Adipocyte (in vitro differentiated cells): ENCODE measurements around the gene RAD21L1.

ENCODE experiments used
- DNase-seq: peaks from one replicate; pipeline ENCODE4 v3.0.0-alpha.2; 2015; ENCODE audit warnings: low read depth
- H3K27me3 ChIP-seq: replicated peaks from 2 replicates; pipeline ENCODE4 v1.7.0; 2013; ENCODE audit warnings: mild to moderate bottlenecking, low read length, moderate library complexity; ENCODE audit not compliant: control insufficient read depth, insufficient read depth
- H3K36me3 ChIP-seq: 2 replicates; pipeline ENCODE4 v1.7.0; 2013; ENCODE audit warnings: low read length, mild to moderate bottlenecking, moderate library complexity; ENCODE audit not compliant: control insufficient read depth, insufficient read depth, severe bottlenecking
- H3K4me1 ChIP-seq: 2 replicates; pipeline ENCODE4 v1.7.0; 2013; ENCODE audit warnings: mild to moderate bottlenecking, low read length, moderate library complexity; ENCODE audit not compliant: control insufficient read depth, insufficient read depth
- H3K4me3 ChIP-seq: 2 replicates; pipeline ENCODE4 v1.7.0; 2013; ENCODE audit warnings: mild to moderate bottlenecking, low read length, moderate library complexity
- H3K9ac ChIP-seq: 2 replicates; pipeline ENCODE4 v1.7.0; 2013; ENCODE audit warnings: mild to moderate bottlenecking, low read length, moderate library complexity
- H3K9me3 ChIP-seq: 2 replicates; pipeline ENCODE4 v1.7.0; 2013; ENCODE audit warnings: mild to moderate bottlenecking, low read length, moderate library complexity; ENCODE audit not compliant: control insufficient read depth

RAD21L1 gene

DNA sequence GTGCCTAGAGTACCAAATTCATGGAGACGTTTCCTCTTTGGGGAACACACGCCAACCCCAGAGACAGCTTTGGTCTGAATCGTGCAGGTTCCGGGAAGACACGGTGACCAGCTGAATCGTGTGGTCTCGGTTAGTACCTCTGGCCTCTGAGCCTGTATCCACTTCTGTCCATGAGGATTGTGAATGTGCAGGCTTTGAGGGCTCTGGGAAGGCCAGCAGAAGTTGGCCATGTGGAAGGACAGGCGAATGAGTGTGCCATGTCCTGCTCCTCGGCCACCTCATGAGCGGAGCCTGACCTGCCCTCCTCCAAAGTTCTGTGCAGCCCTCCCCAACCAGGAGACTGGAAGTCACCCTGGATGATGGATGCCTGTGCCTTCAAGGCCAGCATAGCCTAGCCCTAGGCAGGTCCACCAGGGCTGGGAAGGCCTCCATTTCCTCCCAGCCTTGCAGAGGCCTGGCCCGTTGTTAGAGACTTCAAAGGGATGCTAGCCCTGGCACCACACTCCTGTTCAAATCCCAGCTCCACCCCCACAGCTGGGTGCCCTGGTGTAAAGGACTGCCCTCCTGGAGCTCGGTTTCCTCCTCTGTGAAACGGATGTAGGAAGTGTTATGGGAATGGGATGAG, 39.4 kb upstream of the RAD21L1 start:
- H3K9ac ChIP-seq = no peak overlapping the region
- H3K9me3 ChIP-seq = no peaks in the 10 kb centered on the region
- H3K36me3 ChIP-seq = no peaks in the 10 kb centered on the region
- no peak overlapping the region for H3K4me3 ChIP-seq
- no peak for DNase-seq
- H3K4me1 ChIP-seq = no peaks in the 10 kb centered on the region
- H3K27me3 ChIP-seq = peaks cover 50% of the 10 kb centered on the region

DNA sequence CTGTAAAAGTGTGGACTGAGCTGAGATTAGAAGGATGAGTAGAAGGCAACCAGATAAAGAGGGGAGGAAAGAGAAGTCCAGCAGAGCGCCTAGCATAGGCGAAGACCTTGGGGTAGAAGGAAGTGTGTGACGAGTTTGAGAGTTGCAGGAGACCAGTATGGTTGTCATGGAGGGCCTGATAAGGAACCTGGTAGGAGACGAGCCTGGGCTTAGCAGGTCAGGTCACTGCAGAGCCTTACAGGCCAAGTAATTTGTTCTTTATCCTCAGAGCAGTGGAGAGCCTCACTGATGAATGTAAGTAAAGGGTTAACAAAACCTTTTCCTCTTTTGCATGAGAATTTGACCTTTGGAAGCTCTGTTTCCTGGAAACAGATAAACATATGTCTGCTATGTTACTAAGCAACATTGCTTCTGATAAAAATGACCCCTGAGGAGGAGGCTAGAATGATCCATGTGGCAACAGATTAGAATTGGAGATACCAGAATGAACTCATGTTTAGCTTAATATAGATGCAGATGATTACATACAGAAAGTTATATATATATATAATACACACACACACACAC, 38.2 kb upstream of the RAD21L1 start:
- no peak for DNase-seq
- peaks cover 48% of the 10 kb centered on the region for H3K27me3 ChIP-seq

DNA sequence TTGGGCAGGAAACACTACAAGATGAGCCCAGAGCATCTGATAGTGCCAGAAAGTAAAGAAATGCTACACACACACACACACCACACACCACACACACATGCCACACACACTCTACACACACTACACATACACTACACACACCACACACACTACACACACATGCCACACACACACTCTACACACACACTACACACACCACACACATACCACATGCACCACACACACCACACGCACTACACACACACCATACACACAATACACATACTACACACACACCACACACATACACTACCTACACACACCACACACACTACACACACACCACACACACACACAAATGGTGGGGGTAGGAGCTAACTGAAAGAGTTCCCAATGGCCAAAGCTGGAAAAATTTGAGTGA, 37.5 kb upstream of the RAD21L1 start:
- Histone ChIP-seq H3K9me3 (no peaks in the 10 kb centered on the region), H3K4me3 (no peak overlapping the region), H3K4me1 (no peaks in the 10 kb centered on the region), H3K27me3 (peaks cover 48% of the 10 kb centered on the region), H3K9ac (no peak overlapping the region), H3K36me3 (no peaks in the 10 kb centered on the region)
- DNase-seq = no peak

More for the DNA sequence above, 38.2 kb upstream of the RAD21L1 start:
- Histone ChIP-seq H3K9me3 (no peaks in the 10 kb centered on the region), H3K4me1 (no peaks in the 10 kb centered on the region), H3K9ac (no peak overlapping the region), H3K4me3 (no peak overlapping the region), H3K36me3 (no peaks in the 10 kb centered on the region)

DNA sequence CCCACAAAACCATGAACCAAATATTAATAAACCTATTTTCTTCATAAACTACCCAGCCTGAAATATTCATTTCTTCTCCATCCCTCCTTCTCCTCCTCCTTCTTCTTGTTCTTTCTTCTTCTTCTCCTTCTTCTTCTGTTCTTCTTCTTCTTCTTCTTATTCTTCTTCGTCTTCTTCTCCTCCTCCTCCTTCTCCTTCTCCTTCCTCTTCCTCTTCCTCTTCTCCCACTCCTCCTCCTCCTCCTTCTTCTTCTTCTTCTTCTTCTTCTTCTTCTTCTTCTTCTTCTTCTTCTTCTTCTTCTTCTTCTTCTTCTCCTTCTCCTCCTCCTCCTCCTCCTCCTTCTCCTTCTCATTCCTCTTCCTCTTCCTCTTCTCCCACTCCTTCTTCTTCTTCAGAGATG, 36.0 kb upstream of the RAD21L1 start:
- no peak for DNase-seq
- H3K9me3 ChIP-seq = no peaks in the 10 kb centered on the region
- no peaks in the 10 kb centered on the region for H3K4me1 ChIP-seq
- H3K9ac ChIP-seq = no peak overlapping the region
- no peak overlapping the region for H3K4me3 ChIP-seq
- H3K27me3 ChIP-seq = peaks cover 50% of the 10 kb centered on the region
- H3K36me3 ChIP-seq = no peaks in the 10 kb centered on the region

DNA sequence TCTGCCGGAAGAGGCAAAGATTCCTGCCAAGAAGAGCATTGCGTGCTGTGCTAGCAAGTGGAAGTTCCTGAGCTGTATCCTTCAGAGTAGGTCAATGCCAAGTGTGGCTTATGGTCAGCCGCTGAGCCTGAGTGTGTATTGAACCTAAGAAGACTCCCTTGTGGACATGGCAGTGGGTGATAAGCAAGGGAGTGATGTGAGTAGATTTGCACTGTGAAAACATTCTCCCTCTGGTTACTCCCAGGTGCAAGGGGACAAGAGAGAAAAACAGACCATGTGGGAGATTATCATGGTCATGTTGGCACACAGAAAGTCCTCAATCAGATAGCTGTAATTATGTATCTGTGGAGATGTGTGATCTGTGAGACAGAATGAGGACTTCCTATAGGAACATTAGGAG, 35.0 kb upstream of the RAD21L1 start:
- no peaks in the 10 kb centered on the region for H3K9me3 ChIP-seq
- no peaks in the 10 kb centered on the region for H3K4me1 ChIP-seq
- no peak overlapping the region for H3K4me3 ChIP-seq
- no peaks in the 10 kb centered on the region for H3K36me3 ChIP-seq
- peaks cover 59% of the 10 kb centered on the region for H3K27me3 ChIP-seq
- no peak overlapping the region for H3K9ac ChIP-seq
- no peak for DNase-seq

DNA sequence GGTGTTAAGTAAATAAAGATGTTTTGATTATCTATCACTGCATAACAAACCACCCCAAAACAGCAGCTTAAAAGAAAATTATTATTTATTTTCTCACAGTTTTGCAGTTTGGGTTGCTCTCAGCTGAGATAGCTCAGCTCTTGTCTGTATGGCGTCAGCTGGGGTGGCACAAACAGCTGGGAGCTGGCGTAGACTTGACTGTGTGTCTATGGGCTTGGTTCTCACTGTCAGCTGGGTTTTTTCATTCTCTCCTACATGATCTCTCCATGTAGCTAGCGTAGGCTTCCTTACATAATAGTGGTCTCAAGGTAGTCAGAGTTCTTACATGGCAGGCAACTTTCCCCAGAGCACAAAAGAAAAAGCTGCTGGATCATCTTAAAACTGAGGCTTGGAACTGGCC, 34.5 kb upstream of the RAD21L1 start:
- Histone ChIP-seq H3K4me1 (no peaks in the 10 kb centered on the region), H3K4me3 (no peak overlapping the region), H3K9me3 (peaks cover 4% of the 10 kb centered on the region), H3K9ac (no peak overlapping the region), H3K27me3 (peaks cover 59% of the 10 kb centered on the region), H3K36me3 (no peaks in the 10 kb centered on the region)
- no peak for DNase-seq

DNA sequence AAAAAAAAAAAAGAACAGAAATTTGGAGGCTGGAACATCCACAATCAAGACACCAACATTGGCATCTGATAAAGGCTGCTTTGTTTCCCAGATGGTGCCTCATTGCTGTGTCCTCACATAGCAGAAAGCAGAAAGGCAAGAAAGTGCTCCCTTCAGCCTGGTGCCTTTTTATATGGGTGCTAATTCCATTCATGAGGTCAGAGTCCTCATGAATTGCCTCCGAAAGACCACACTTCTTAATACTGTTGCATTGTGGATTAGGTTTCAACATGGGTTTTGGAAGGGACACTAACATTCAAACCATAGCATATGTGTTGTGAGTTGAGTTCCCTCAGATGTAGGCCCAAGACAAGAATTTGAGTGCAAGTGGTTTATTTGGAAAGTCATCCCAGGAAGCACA, 30.6 kb upstream of the RAD21L1 start:
- H3K27me3 ChIP-seq = peaks cover 47% of the 10 kb centered on the region
- H3K36me3 ChIP-seq = no peaks in the 10 kb centered on the region
- no peak overlapping the region for H3K9ac ChIP-seq
- H3K4me1 ChIP-seq = no peaks in the 10 kb centered on the region
- peaks cover 9% of the 10 kb centered on the region for H3K9me3 ChIP-seq
- DNase-seq = no peak
- H3K4me3 ChIP-seq = no peak overlapping the region

DNA sequence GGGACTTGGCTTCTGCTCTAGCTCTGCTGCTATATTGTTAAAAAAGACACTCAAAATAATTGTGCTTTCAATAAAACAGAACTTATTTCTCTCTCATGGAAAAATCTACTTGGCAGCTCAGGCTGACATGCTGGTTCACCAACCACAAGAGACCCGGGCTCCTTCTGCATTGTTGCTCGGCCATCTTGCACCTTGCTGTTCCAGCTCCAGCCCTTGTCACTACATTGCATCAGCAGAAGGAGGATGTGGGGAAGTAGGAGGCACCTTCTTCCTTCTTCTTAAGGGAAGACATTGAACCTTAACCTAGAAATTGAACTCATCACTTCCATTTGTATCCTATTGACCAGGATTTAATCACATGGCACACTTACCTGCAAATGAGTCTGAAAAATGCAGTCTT, 29.2 kb upstream of the RAD21L1 start:
- H3K9ac ChIP-seq = no peak overlapping the region
- no peaks in the 10 kb centered on the region for H3K36me3 ChIP-seq
- DNase-seq = no peak
- H3K4me3 ChIP-seq = no peak overlapping the region
- peaks cover 37% of the 10 kb centered on the region for H3K27me3 ChIP-seq
- peaks cover 9% of the 10 kb centered on the region for H3K9me3 ChIP-seq
- no peaks in the 10 kb centered on the region for H3K4me1 ChIP-seq

DNA sequence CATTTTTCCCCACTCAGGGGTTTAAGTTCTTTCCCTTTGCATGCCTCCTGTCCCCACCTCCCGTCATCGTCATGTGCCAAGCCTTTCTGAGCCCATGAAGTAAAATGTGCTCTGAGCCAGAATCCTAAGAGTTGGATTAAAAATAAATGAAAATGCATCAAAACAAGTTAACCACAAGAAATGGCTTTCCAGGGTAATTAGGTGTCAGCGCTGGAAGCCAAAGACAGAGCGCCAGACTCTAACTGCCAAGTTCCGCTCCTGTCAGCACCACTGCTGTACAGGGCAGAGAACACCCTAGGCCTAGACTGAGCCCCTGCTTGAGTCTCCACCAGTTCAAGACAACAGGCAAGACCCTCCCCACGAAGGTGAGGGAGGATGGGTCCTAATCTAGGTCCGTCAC, 28.0 kb upstream of the RAD21L1 start:
- Histone ChIP-seq H3K4me3 (no peak overlapping the region), H3K27me3 (peaks cover 42% of the 10 kb centered on the region), H3K9me3 (peaks cover 9% of the 10 kb centered on the region), H3K36me3 (no peaks in the 10 kb centered on the region), H3K4me1 (no peaks in the 10 kb centered on the region), H3K9ac (no peak overlapping the region)
- no peak for DNase-seq

DNA sequence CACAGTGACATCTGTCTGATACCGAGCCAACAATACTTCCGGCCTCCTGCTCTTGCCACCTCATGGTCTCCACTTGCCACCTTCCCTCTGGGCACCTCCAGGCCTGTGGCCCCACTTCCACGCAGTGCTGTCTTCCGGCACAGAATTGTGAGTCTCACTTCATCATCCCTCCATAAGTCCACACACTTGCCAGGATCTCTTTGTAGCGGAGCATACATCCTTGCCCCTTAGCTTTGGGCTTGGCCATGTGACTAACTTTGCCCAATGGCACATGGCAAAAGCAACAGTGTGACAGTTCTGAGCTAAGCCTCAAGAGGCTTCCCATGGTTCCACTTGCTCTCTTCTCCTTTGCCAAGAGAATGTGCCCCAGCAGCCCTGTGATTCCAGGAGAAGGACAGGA, 27.1 kb upstream of the RAD21L1 start:
- Histone ChIP-seq H3K9ac (no peak overlapping the region), H3K4me3 (no peak overlapping the region), H3K4me1 (peaks cover 3% of the 10 kb centered on the region), H3K9me3 (peaks cover 9% of the 10 kb centered on the region), H3K36me3 (no peaks in the 10 kb centered on the region), H3K27me3 (peaks cover 49% of the 10 kb centered on the region)
- no peak for DNase-seq

DNA sequence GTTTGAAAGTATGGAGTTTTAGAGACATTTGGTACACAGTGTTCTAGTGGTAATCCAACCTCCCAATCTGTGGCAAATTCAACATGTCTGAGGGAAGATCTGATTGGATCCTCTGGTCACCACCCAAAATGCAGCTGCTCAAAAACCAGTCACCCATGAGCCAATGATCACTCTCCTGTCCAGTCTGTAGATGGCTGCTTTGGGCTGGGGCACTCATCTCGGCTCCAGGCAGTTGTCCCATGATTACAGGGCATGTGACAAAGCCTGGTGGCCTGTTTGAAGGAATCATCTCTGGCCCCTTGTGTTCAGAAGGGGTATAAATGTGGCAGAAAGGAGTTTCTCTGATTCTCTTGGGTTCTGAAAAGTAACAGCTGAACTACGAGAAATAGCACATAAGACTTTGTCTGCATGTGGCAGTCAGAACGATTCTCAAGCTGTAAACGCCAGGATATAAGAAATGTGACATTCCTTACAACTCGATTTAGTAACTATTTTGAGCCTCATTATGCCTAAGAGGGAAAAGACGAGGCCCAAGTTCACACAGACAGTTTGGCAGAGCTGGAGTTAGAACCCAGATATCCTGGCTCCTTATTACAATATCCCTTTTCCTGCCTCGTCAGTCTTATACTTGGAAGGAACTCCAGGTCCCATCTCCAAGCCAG, 26.5 kb upstream of the RAD21L1 start:
- Histone ChIP-seq H3K9ac (no peak overlapping the region), H3K4me1 (peaks cover 9% of the 10 kb centered on the region)

More for the DNA sequence above, 26.5 kb upstream of the RAD21L1 start:
- H3K4me3 ChIP-seq = no peak overlapping the region
- H3K27me3 ChIP-seq = peaks cover 45% of the 10 kb centered on the region
- no peak for DNase-seq
- H3K9me3 ChIP-seq = peaks cover 9% of the 10 kb centered on the region
- no peaks in the 10 kb centered on the region for H3K36me3 ChIP-seq
